Measurements from ENCODE around the gene STAG1.

DNA sequence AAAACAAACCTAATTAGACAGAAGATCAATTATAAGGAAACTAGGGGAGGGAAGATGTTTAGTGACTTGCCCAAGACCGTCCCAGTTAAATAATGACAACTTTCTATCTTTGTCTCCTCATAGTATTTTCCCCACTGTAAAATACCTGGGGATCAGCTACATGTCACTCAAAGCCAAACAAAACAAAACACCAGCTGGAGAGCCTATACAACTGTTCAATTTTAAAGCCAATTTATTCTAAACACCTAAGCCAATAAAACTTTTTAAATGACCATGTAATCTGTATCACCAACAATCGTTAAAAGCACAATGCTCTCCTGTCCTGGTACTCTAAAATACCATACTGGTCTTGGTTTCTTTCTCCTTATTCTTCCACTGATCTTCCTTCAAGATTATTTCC, 168.4 kb downstream of the STAG1 start:
- TF ChIP-seq CTCF (conservative IDR thresholded peaks at IDR 0.05 in 1 of 2, IDR thresholded peaks at IDR 0.05 in 1 of 2; ENCODE audit: extremely low read depth in 1 of 2, insufficient read depth in 1 of 2, low read depth in 1 of 2, low read length in 2 of 2), result no peak
- TF ChIP-seq EZH2 (IDR thresholded peaks at IDR 0.05; ENCODE audit: borderline replicate concordance, low read length), result no peak

Measured in mammary epithelial cell (primary cell).